ENCODE results near the gene CCSAP. TPM values are rescaled to one million over a fixed set of nuclear protein-coding genes. Genes with fewer than 3 reads are reported as not detected.

CCSAP gene
- polyA plus RNA-seq, 4 donors = 0.89 to 4.5 (median 2.0) TPM

- H3K4me1 ChIP-seq (ENCODE audit: control insufficient read depth in 3 of 3, insufficient read depth in 2 of 3, low read depth in 1 of 3, low read length in 2 of 3) = peaks cover 0 to 2% (median 0%) of the 10 kb centered on the region in 3 donors
Measured at GRCh38 chr1:229280037-229280828, 62.6 kb downstream of the CCSAP start.

GRCh38 chr1:229279242-229279641 is 63.6 kb downstream of the CCSAP start:
- Histone ChIP-seq H3K4me1 (ENCODE audit: control insufficient read depth in 3 of 3, insufficient read depth in 2 of 3, low read depth in 1 of 3, low read length in 2 of 3) (peaks cover 0 to 4% (median 0%) of the 10 kb centered on the region in 3 donors), H3K36me3 (ENCODE audit: control insufficient read depth in 3 of 3, insufficient read depth in 2 of 3, low read depth in 1 of 3, low read length in 3 of 3) (peaks cover 0 to 11% (median 0%) of the 10 kb centered on the region in 3 donors), H3K4me3 (ENCODE audit: low read depth in 1 of 3, low read length in 3 of 3) (no peak overlapping the region), H3K27ac (ENCODE audit: low read depth in 1 of 3, low read length in 2 of 3) (no peak overlapping the region), H3K27me3 (ENCODE audit: control insufficient read depth in 3 of 3, insufficient read depth in 3 of 3, low read length in 3 of 3) (no peaks in the 10 kb centered on the region), H3K9me3 (ENCODE audit: control insufficient read depth in 2 of 2, insufficient read depth in 1 of 2, low read depth in 1 of 2, low read length in 1 of 2) (no peaks in the 10 kb centered on the region)
- FAIRE-seq (no peak), DNase-seq (no peak)
- 58 to 68% (median 61%) methylated on average over 3 of the region's 3 CpGs for WGBS, 3 donors

More at GRCh38 chr1:229280037-229280828, 62.6 kb downstream of the CCSAP start:
- FAIRE-seq = no peak
- Histone ChIP-seq H3K4me3 (ENCODE audit: low read depth in 1 of 3, low read length in 3 of 3) (no peak overlapping the region), H3K27me3 (ENCODE audit: control insufficient read depth in 3 of 3, insufficient read depth in 3 of 3, low read length in 3 of 3) (no peaks in the 10 kb centered on the region), H3K36me3 (ENCODE audit: control insufficient read depth in 3 of 3, insufficient read depth in 2 of 3, low read depth in 1 of 3, low read length in 3 of 3) (peaks cover 0 to 11% (median 0%) of the 10 kb centered on the region in 3 donors), H3K9me3 (ENCODE audit: control insufficient read depth in 2 of 2, insufficient read depth in 1 of 2, low read depth in 1 of 2, low read length in 1 of 2) (no peaks in the 10 kb centered on the region), H3K27ac (ENCODE audit: low read depth in 1 of 3, low read length in 2 of 3) (no peak overlapping the region)
- DNase-seq = no peak
- 70 to 76% (median 71%) methylated on average over 6 of the region's 6 CpGs for WGBS, 3 donors

- DNase-seq (no peak), FAIRE-seq (no peak)
- Histone ChIP-seq H3K36me3 (ENCODE audit: control insufficient read depth in 3 of 3, insufficient read depth in 2 of 3, low read depth in 1 of 3, low read length in 3 of 3) (peaks cover 0 to 10% (median 0%) of the 10 kb centered on the region in 3 donors), H3K27me3 (ENCODE audit: control insufficient read depth in 3 of 3, insufficient read depth in 3 of 3, low read length in 3 of 3) (no peaks in the 10 kb centered on the region), H3K27ac (ENCODE audit: low read depth in 1 of 3, low read length in 2 of 3) (no peak overlapping the region), H3K4me1 (ENCODE audit: control insufficient read depth in 3 of 3, insufficient read depth in 2 of 3, low read depth in 1 of 3, low read length in 2 of 3) (peaks cover 0 to 10% (median 3%) of the 10 kb centered on the region in 3 donors), H3K9me3 (ENCODE audit: control insufficient read depth in 2 of 2, insufficient read depth in 1 of 2, low read depth in 1 of 2, low read length in 1 of 2) (no peaks in the 10 kb centered on the region), H3K4me3 (ENCODE audit: low read depth in 1 of 3, low read length in 3 of 3) (no peak overlapping the region)
- WGBS, 3 donors = 82 to 86% (median 83%) methylated on average over 2 of the region's 2 CpGs
Measured at GRCh38 chr1:229278120-229278741, 64.6 kb downstream of the CCSAP start.

GRCh38 chr1:229275005-229275404 is 67.8 kb downstream of the CCSAP start:
- H3K4me1 ChIP-seq (ENCODE audit: control insufficient read depth in 3 of 3, insufficient read depth in 2 of 3, low read depth in 1 of 3, low read length in 2 of 3) = peaks cover 9 to 25% (median 10%) of the 10 kb centered on the region in 3 donors
- no peak for FAIRE-seq

GRCh38 chr1:229273507-229274232 is 69.2 kb downstream of the CCSAP start:
- no peaks in the 10 kb centered on the region for H3K9me3 ChIP-seq (ENCODE audit: control insufficient read depth in 2 of 2, insufficient read depth in 1 of 2, low read depth in 1 of 2, low read length in 1 of 2)
- no peaks in the 10 kb centered on the region for H3K27me3 ChIP-seq (ENCODE audit: control insufficient read depth in 3 of 3, insufficient read depth in 3 of 3, low read length in 3 of 3)
- H3K4me1 ChIP-seq (ENCODE audit: control insufficient read depth in 3 of 3, insufficient read depth in 2 of 3, low read depth in 1 of 3, low read length in 2 of 3) = peaks cover 9 to 27% (median 10%) of the 10 kb centered on the region in 3 donors
- peaks cover 0 to 8% (median 0%) of the 10 kb centered on the region in 3 donors for H3K36me3 ChIP-seq (ENCODE audit: control insufficient read depth in 3 of 3, insufficient read depth in 2 of 3, low read depth in 1 of 3, low read length in 3 of 3)
- WGBS, 3 donors = 24 to 69% (median 37%) methylated on average over 7 of the region's 7 CpGs
- no peak for FAIRE-seq
- H3K27ac ChIP-seq (ENCODE audit: low read depth in 1 of 3, low read length in 2 of 3) = peak overlapping the region in 2 of 3 donors; percentile 12 to 19
- H3K4me3 ChIP-seq (ENCODE audit: low read depth in 1 of 3, low read length in 3 of 3) = no peak overlapping the region
- peak; percentile 61 to 80 for DNase-seq

More at GRCh38 chr1:229275005-229275404, 67.8 kb downstream of the CCSAP start:
- DNase-seq = no peak
- Histone ChIP-seq H3K27ac (ENCODE audit: low read depth in 1 of 3, low read length in 2 of 3) (no peak overlapping the region), H3K4me3 (ENCODE audit: low read depth in 1 of 3, low read length in 3 of 3) (no peak overlapping the region), H3K36me3 (ENCODE audit: control insufficient read depth in 3 of 3, insufficient read depth in 2 of 3, low read depth in 1 of 3, low read length in 3 of 3) (peaks cover 0 to 8% (median 0%) of the 10 kb centered on the region in 3 donors), H3K27me3 (ENCODE audit: control insufficient read depth in 3 of 3, insufficient read depth in 3 of 3, low read length in 3 of 3) (no peaks in the 10 kb centered on the region), H3K9me3 (ENCODE audit: control insufficient read depth in 2 of 2, insufficient read depth in 1 of 2, low read depth in 1 of 2, low read length in 1 of 2) (no peaks in the 10 kb centered on the region)
- WGBS, 3 donors = 81 to 96% (median 94%) methylated on average over 2 of the region's 2 CpGs

GRCh38 chr1:229272164-229273158 is 70.4 kb downstream of the CCSAP start:
- peaks cover 9 to 27% (median 10%) of the 10 kb centered on the region in 3 donors for H3K4me1 ChIP-seq (ENCODE audit: control insufficient read depth in 3 of 3, insufficient read depth in 2 of 3, low read depth in 1 of 3, low read length in 2 of 3)
- FAIRE-seq = no peak

GRCh38 chr1:229271448-229272159 is 71.2 kb downstream of the CCSAP start:
- Histone ChIP-seq H3K36me3 (ENCODE audit: control insufficient read depth in 3 of 3, insufficient read depth in 2 of 3, low read depth in 1 of 3, low read length in 3 of 3) (no peaks in the 10 kb centered on the region), H3K9me3 (ENCODE audit: control insufficient read depth in 2 of 2, insufficient read depth in 1 of 2, low read depth in 1 of 2, low read length in 1 of 2) (peaks cover 0 to 10% of the 10 kb centered on the region in 2 donors), H3K27me3 (ENCODE audit: control insufficient read depth in 3 of 3, insufficient read depth in 3 of 3, low read length in 3 of 3) (no peaks in the 10 kb centered on the region), H3K4me1 (ENCODE audit: control insufficient read depth in 3 of 3, insufficient read depth in 2 of 3, low read depth in 1 of 3, low read length in 2 of 3) (peaks cover 9 to 27% (median 10%) of the 10 kb centered on the region in 3 donors), H3K4me3 (ENCODE audit: low read depth in 1 of 3, low read length in 3 of 3) (peak overlapping the region; percentile 70 to 94 (median 88)), H3K27ac (ENCODE audit: low read depth in 1 of 3, low read length in 2 of 3) (peak overlapping the region; percentile 85 to 93 (median 91))
- FAIRE-seq (no peak), DNase-seq (peak in 1 of 2 donors; percentile 32)
- 0 to 2% (median 1%) methylated on average over 14 to 32 of the region's 32 CpGs for WGBS, 3 donors

More at GRCh38 chr1:229272164-229273158, 70.4 kb downstream of the CCSAP start:
- Histone ChIP-seq H3K9me3 (ENCODE audit: control insufficient read depth in 2 of 2, insufficient read depth in 1 of 2, low read depth in 1 of 2, low read length in 1 of 2) (peaks cover 0 to 4% of the 10 kb centered on the region in 2 donors), H3K27ac (ENCODE audit: low read depth in 1 of 3, low read length in 2 of 3) (peak overlapping the region in 2 of 3 donors; percentile 0 to 93), H3K27me3 (ENCODE audit: control insufficient read depth in 3 of 3, insufficient read depth in 3 of 3, low read length in 3 of 3) (no peaks in the 10 kb centered on the region), H3K4me3 (ENCODE audit: low read depth in 1 of 3, low read length in 3 of 3) (peak overlapping the region; percentile 70 to 94 (median 88)), H3K36me3 (ENCODE audit: control insufficient read depth in 3 of 3, insufficient read depth in 2 of 3, low read depth in 1 of 3, low read length in 3 of 3) (peaks cover 0 to 3% (median 0%) of the 10 kb centered on the region in 3 donors)
- 19 to 39% (median 34%) methylated on average over 11 of the region's 11 CpGs for WGBS, 3 donors
- DNase-seq = peak in 1 of 2 donors; percentile 27
